Measurements from ENCODE around the gene TOP1. TPM values are rescaled to one million over a fixed set of nuclear protein-coding genes. Genes with fewer than 3 reads are reported as not detected.

The TOP1 gene
- total RNA-seq, 4 donors from 2014 or later: 23.1 to 49.9 (median 31.6) TPM

GRCh38 chr20:41063442-41063841, 34.8 kb downstream of the TOP1 start:
- H3K27me3 ChIP-seq: no peaks in the 10 kb centered on the region
- intact Hi-C loops (cut with DNase I): no loop called here
- TF ChIP-seq POLR2A (IDR thresholded peaks at IDR 0.05): no peak
- TF ChIP-seq, protein P1, sequence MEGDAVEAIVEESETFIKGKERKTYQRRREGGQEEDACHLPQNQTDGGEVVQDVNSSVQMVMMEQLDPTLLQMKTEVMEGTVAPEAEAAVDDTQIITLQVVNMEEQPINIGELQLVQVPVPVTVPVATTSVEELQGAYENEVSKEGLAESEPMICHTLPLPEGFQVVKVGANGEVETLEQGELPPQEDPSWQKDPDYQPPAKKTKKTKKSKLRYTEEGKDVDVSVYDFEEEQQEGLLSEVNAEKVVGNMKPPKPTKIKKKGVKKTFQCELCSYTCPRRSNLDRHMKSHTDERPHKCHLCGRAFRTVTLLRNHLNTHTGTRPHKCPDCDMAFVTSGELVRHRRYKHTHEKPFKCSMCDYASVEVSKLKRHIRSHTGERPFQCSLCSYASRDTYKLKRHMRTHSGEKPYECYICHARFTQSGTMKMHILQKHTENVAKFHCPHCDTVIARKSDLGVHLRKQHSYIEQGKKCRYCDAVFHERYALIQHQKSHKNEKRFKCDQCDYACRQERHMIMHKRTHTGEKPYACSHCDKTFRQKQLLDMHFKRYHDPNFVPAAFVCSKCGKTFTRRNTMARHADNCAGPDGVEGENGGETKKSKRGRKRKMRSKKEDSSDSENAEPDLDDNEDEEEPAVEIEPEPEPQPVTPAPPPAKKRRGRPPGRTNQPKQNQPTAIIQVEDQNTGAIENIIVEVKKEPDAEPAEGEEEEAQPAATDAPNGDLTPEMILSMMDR (IDR thresholded peaks at IDR 0.05): no peak
- H3K27ac ChIP-seq: no peak overlapping the region
- peaks cover 0 to 52% (median 0%) of the 10 kb centered on the region in 3 donors for H3K36me3 ChIP-seq
- peaks cover 0 to 24% (median 0%) of the 10 kb centered on the region in 3 donors for H3K4me1 ChIP-seq
- H3K4me3 ChIP-seq: no peak overlapping the region
- H3K9me3 ChIP-seq: no peaks in the 10 kb centered on the region
- 46 to 72% methylated on average over 1 of the region's 1 CpG for WGBS, 2 donors
- DNase-seq: no peak

- H3K4me3 ChIP-seq: no peak overlapping the region
- peaks cover 0 to 58% (median 0%) of the 10 kb centered on the region in 3 donors for H3K36me3 ChIP-seq
- WGBS, 2 donors: 88 to 93% methylated on average over 1 of the region's 1 CpG
- no peaks in the 10 kb centered on the region for H3K27me3 ChIP-seq
- intact Hi-C loops (cut with DNase I): no loop called here
- no peaks in the 10 kb centered on the region for H3K9me3 ChIP-seq
- no peak for DNase-seq
- H3K27ac ChIP-seq: no peak overlapping the region
- TF ChIP-seq, protein P1 (IDR thresholded peaks at IDR 0.05): no peak
- no peak for TF ChIP-seq POLR2A (IDR thresholded peaks at IDR 0.05)
- H3K4me1 ChIP-seq: peaks cover 0 to 20% (median 0%) of the 10 kb centered on the region in 3 donors
These were observed 35.8 kb downstream of the TOP1 start for GRCh38 chr20:41064377-41064776.

DNA sequence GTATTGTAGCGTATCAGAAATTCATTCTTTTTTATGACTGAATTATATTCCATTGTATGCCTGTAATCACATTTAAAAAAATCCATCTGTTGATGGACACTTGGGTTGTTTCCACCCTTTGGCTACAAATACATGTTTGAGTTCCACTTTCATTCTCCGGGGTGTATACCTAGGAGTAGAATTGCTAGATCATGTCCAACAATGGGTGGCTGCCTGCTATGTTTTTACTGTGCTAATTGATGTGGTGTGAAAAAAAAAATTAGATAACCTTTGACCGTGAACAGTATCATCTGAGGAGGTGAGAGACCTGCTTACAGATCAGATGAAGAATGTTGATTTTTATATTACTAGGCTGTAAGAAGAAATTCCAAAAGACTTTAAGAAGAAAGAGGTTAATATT, 37.1 kb downstream of the TOP1 start:
- no peaks in the 10 kb centered on the region for H3K9me3 ChIP-seq
- H3K36me3 ChIP-seq: peaks cover 0 to 62% (median 0%) of the 10 kb centered on the region in 3 donors
- peaks cover 0 to 25% (median 0%) of the 10 kb centered on the region in 3 donors for H3K4me1 ChIP-seq
- no peak overlapping the region for H3K27ac ChIP-seq
- DNase-seq: no peak
- no peak for TF ChIP-seq POLR2A (IDR thresholded peaks at IDR 0.05)
- TF ChIP-seq, protein P1 (IDR thresholded peaks at IDR 0.05): no peak
- no peak overlapping the region for H3K4me3 ChIP-seq
- H3K27me3 ChIP-seq: no peaks in the 10 kb centered on the region
- intact Hi-C loops (cut with DNase I): no loop called here
- 67% methylated on average over 3 of the region's 3 CpGs for WGBS, 2 donors

- intact Hi-C loops (cut with DNase I): no loop called here
- WGBS, 2 donors: 81 to 87% methylated on average over 3 of the region's 3 CpGs
- peaks cover 10 to 55% (median 25%) of the 10 kb centered on the region in 3 donors for H3K4me1 ChIP-seq
- peaks cover 0 to 36% (median 0%) of the 10 kb centered on the region in 3 donors for H3K36me3 ChIP-seq
- H3K27ac ChIP-seq: no peak overlapping the region
- no peaks in the 10 kb centered on the region for H3K9me3 ChIP-seq
- DNase-seq: no peak
- no peak overlapping the region for H3K4me3 ChIP-seq
- no peak for TF ChIP-seq POLR2A (IDR thresholded peaks at IDR 0.05)
- TF ChIP-seq, protein P1 (IDR thresholded peaks at IDR 0.05): no peak
- no peaks in the 10 kb centered on the region for H3K27me3 ChIP-seq
These were observed 40.2 kb downstream of the TOP1 start for GRCh38 chr20:41068806-41069205.

- no peaks in the 10 kb centered on the region for H3K27me3 ChIP-seq
- TF ChIP-seq, protein P1 (IDR thresholded peaks at IDR 0.05): no peak
- no peak for TF ChIP-seq POLR2A (IDR thresholded peaks at IDR 0.05)
- peaks cover 0 to 37% (median 0%) of the 10 kb centered on the region in 3 donors for H3K36me3 ChIP-seq
- WGBS, 2 donors: 8 to 33% methylated on average over 1 to 3 of the region's 3 CpGs
- H3K27ac ChIP-seq: peak overlapping the region; percentile 8 to 68 (median 63)
- intact Hi-C loops (cut with DNase I): no loop called here
- H3K4me3 ChIP-seq: no peak overlapping the region
- H3K9me3 ChIP-seq: no peaks in the 10 kb centered on the region
- DNase-seq: no peak
- peaks cover 10 to 70% (median 25%) of the 10 kb centered on the region in 3 donors for H3K4me1 ChIP-seq
These were observed 43.7 kb downstream of the TOP1 start for GRCh38 chr20:41072190-41072863.
